Progenitor cell of endocrine pancreas (in vitro differentiated cells): ENCODE measurements around the gene PRKCE. TPM values are rescaled to one million over a fixed set of nuclear protein-coding genes. Genes with fewer than 3 reads are reported as not detected.

Source experiments
- DNase-seq: peaks from one replicate; pipeline ENCODE4 v3.0.0; 2021; ENCODE audit warnings: low spot score; ENCODE audit not compliant: unreplicated experiment
- H3K27ac Mint-ChIP-seq: 2 replicates; pipeline ENCODE4 v1.8.0; 2021; ENCODE audit warnings: mild to moderate bottlenecking, moderate library complexity, mixed read lengths
- H3K27me3 Mint-ChIP-seq: 2 replicates; pipeline ENCODE4 v1.8.0; 2021; ENCODE audit warnings: mixed read lengths
- H3K36me3 Mint-ChIP-seq: 2 replicates; pipeline ENCODE4 v1.8.0; 2022; ENCODE audit warnings: mixed read lengths; ENCODE audit not compliant: insufficient read depth
- H3K4me1 Mint-ChIP-seq: 2 replicates; pipeline ENCODE4 v1.8.0; 2021; ENCODE audit warnings: low read depth, mixed read lengths
- H3K4me3 Mint-ChIP-seq: 2 replicates; pipeline ENCODE4 v1.8.0; 2021; ENCODE audit warnings: low read depth, mild to moderate bottlenecking, moderate library complexity, mixed read lengths
- H3K9me3 Mint-ChIP-seq: 2 replicates; pipeline ENCODE4 v1.8.0; 2021; ENCODE audit warnings: low read depth, mixed read lengths
- CTCF ChIP-seq: fragments of 200-600 bp; sonication (generic); IDR thresholded peaks from one replicate; pipeline ENCODE4 v1.5.0; 2021; ENCODE audit warnings: antibody characterized with exemption, mild to moderate bottlenecking; ENCODE audit not compliant: unreplicated experiment
- total RNA-seq: library from RNA; stranded (reverse); gene quantifications from 2 replicates; pipeline ENCODE4 v1.2.1, GENCODE V29; 2021

The PRKCE gene
- total RNA-seq, 1 donor from 2014 or later, result 4.2 TPM

GRCh38 chr2:45896311-45896710, 244.8 kb downstream of the PRKCE start:
- Mint-ChIP-seq H3K4me1 (peaks cover 9% of the 10 kb centered on the region), H3K27me3 (peaks cover 27% of the 10 kb centered on the region), H3K27ac (no peak overlapping the region), H3K36me3 (no peaks in the 10 kb centered on the region), H3K4me3 (no peak overlapping the region), H3K9me3 (no peaks in the 10 kb centered on the region)
- no peak for DNase-seq
- TF ChIP-seq CTCF, result no peak

GRCh38 chr2:45897842-45898241, 246.4 kb downstream of the PRKCE start:
- Mint-ChIP-seq H3K36me3 (no peaks in the 10 kb centered on the region), H3K4me3 (no peak overlapping the region), H3K9me3 (no peaks in the 10 kb centered on the region), H3K27me3 (peaks cover 35% of the 10 kb centered on the region), H3K27ac (no peak overlapping the region), H3K4me1 (peaks cover 2% of the 10 kb centered on the region)
- DNase-seq, result no peak
- no peak for TF ChIP-seq CTCF

- H3K27ac Mint-ChIP-seq, result no peak overlapping the region
- no peaks in the 10 kb centered on the region for H3K9me3 Mint-ChIP-seq
- peaks cover 36% of the 10 kb centered on the region for H3K27me3 Mint-ChIP-seq
- TF ChIP-seq CTCF, result no peak
- no peak for DNase-seq
- no peaks in the 10 kb centered on the region for H3K4me1 Mint-ChIP-seq
- no peak overlapping the region for H3K4me3 Mint-ChIP-seq
- H3K36me3 Mint-ChIP-seq, result no peaks in the 10 kb centered on the region
Observed at GRCh38 chr2:45898819-45899218, 247.3 kb downstream of the PRKCE start.

GRCh38 chr2:45899926-45900325, 248.5 kb downstream of the PRKCE start:
- H3K4me3 Mint-ChIP-seq, result no peak overlapping the region
- peaks cover 41% of the 10 kb centered on the region for H3K27me3 Mint-ChIP-seq
- no peak overlapping the region for H3K27ac Mint-ChIP-seq
- no peaks in the 10 kb centered on the region for H3K4me1 Mint-ChIP-seq
- TF ChIP-seq CTCF, result no peak
- H3K9me3 Mint-ChIP-seq, result no peaks in the 10 kb centered on the region
- H3K36me3 Mint-ChIP-seq, result no peaks in the 10 kb centered on the region
- DNase-seq, result no peak

- TF ChIP-seq CTCF, result no peak
- no peaks in the 10 kb centered on the region for H3K9me3 Mint-ChIP-seq
- no peaks in the 10 kb centered on the region for H3K36me3 Mint-ChIP-seq
- H3K27ac Mint-ChIP-seq, result no peak overlapping the region
- DNase-seq, result no peak
- H3K4me1 Mint-ChIP-seq, result no peaks in the 10 kb centered on the region
- H3K27me3 Mint-ChIP-seq, result peaks cover 39% of the 10 kb centered on the region
- no peak overlapping the region for H3K4me3 Mint-ChIP-seq
Observed at GRCh38 chr2:45901468-45902032, 250.1 kb downstream of the PRKCE start.
